ENCODE data around the gene CKB.

DNA sequence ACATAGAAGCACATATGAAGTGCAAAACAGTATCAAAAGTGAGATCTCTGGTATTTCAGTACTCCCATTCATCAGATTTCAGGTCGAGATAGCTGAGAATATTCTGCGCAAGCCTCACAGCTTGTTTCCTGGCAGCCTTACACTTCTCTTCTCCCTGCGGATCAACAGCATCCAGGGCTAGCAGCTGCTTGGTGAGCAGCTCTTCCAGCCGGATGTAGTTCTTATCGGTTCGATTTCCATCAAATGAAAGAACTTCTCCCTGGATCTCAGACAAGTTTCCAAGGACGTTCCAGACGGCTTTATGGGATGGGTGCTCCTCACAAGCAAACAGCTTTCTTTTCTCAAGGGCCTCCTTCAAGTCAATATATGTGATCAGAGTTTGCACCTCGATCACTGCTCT lies 37.1 kb upstream of the CKB start:
- no peak for TF ChIP-seq POLR2AphosphoS5 (IDR thresholded peaks at IDR 0.05; ENCODE audit: borderline replicate concordance, low read depth, low read length)
- TF ChIP-seq EZH2 (IDR thresholded peaks at IDR 0.05) = no peak

All from SK-N-MC (cell line).